IMR-90 (cell line): ENCODE measurements around the gene MEIS2.

Source experiments
- CEBPB ChIP-seq: IDR thresholded peaks from 2 replicates; pipeline ENCODE4 v1.6.1; 2012; ENCODE audit warnings: low read depth, low read length, improper control_type of control experiment
- MAFK ChIP-seq: IDR thresholded peaks from 2 replicates; pipeline ENCODE4 v1.6.1; 2012; ENCODE audit warnings: low read depth, low read length, improper control_type of control experiment
- MAZ ChIP-seq: IDR thresholded peaks from 2 replicates; pipeline ENCODE4 v1.6.1; 2012; ENCODE audit warnings: low read depth, mild to moderate bottlenecking, low read length, improper control_type of control experiment, moderate library complexity, borderline replicate concordance
- MXI1 ChIP-seq: IDR thresholded peaks from 2 replicates; pipeline ENCODE4 v1.6.1; 2012; ENCODE audit warnings: low read depth, mild to moderate bottlenecking, low read length, moderate library complexity, borderline replicate concordance
- POLR2A ChIP-seq: IDR thresholded peaks from 2 replicates; pipeline ENCODE4 v1.6.1; 2012; ENCODE audit warnings: mild to moderate bottlenecking, low read depth, low read length
- RAD21 ChIP-seq: IDR thresholded peaks from 2 replicates; pipeline ENCODE4 v1.6.1; 2012; ENCODE audit warnings: low read length, improper control_type of control experiment
- RCOR1 ChIP-seq: IDR thresholded peaks from 2 replicates; pipeline ENCODE4 v1.6.1; 2012; ENCODE audit warnings: mild to moderate bottlenecking, low read length, improper control_type of control experiment; ENCODE audit not compliant: insufficient replicate concordance
- RFX5 ChIP-seq: IDR thresholded peaks from 2 replicates; pipeline ENCODE4 v1.8.0; 2012; ENCODE audit warnings: low read depth, mild to moderate bottlenecking, low read length, moderate library complexity
- SMC3 ChIP-seq: fragments of 150-350 bp; IDR thresholded peaks from 2 replicates; pipeline ENCODE4 v1.6.1; 2016; ENCODE audit warnings: low read depth, mild to moderate bottlenecking, antibody characterized with exemption, low read length, moderate library complexity
- USF2 ChIP-seq: fragments of 150-350 bp; IDR thresholded peaks from 2 replicates; pipeline ENCODE4 v1.6.1; 2017; ENCODE audit warnings: mild to moderate bottlenecking, antibody characterized with exemption, low read length, low read depth
- TF ChIP-seq, protein P1 (sequence below): conservative IDR thresholded peaks from 2 replicates; pipeline ENCODE4 v1.5.1; 2012; ENCODE audit warnings: mild to moderate bottlenecking, low read depth, low read length, improper control_type of control experiment
- TF ChIP-seq, protein P2 (sequence below): fragments of 150-350 bp; IDR thresholded peaks from 2 replicates; pipeline ENCODE4 v1.6.1; 2016; ENCODE audit warnings: low read depth, mild to moderate bottlenecking, low read length, moderate library complexity, borderline replicate concordance

- TF ChIP-seq POLR2A (no peak), CEBPB (no peak), USF2 (no peak), MXI1 (no peak), RCOR1 (no peak), RFX5 (no peak), SMC3 (no peak), MAFK (peak; percentile 100), RAD21 (no peak), MAZ (no peak)
- TF ChIP-seq, protein P1, sequence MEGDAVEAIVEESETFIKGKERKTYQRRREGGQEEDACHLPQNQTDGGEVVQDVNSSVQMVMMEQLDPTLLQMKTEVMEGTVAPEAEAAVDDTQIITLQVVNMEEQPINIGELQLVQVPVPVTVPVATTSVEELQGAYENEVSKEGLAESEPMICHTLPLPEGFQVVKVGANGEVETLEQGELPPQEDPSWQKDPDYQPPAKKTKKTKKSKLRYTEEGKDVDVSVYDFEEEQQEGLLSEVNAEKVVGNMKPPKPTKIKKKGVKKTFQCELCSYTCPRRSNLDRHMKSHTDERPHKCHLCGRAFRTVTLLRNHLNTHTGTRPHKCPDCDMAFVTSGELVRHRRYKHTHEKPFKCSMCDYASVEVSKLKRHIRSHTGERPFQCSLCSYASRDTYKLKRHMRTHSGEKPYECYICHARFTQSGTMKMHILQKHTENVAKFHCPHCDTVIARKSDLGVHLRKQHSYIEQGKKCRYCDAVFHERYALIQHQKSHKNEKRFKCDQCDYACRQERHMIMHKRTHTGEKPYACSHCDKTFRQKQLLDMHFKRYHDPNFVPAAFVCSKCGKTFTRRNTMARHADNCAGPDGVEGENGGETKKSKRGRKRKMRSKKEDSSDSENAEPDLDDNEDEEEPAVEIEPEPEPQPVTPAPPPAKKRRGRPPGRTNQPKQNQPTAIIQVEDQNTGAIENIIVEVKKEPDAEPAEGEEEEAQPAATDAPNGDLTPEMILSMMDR, result no peak
- TF ChIP-seq, protein P2, sequence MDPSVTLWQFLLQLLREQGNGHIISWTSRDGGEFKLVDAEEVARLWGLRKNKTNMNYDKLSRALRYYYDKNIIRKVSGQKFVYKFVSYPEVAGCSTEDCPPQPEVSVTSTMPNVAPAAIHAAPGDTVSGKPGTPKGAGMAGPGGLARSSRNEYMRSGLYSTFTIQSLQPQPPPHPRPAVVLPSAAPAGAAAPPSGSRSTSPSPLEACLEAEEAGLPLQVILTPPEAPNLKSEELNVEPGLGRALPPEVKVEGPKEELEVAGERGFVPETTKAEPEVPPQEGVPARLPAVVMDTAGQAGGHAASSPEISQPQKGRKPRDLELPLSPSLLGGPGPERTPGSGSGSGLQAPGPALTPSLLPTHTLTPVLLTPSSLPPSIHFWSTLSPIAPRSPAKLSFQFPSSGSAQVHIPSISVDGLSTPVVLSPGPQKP, result no peak
Observed at GRCh38 chr15:37053166-37053565, 47.2 kb downstream of the MEIS2 start.
